Measurements from ENCODE around the gene FSHR. TPM values are rescaled to one million over a fixed set of nuclear protein-coding genes. Genes with fewer than 3 reads are reported as not detected.

The FSHR gene, protein sequence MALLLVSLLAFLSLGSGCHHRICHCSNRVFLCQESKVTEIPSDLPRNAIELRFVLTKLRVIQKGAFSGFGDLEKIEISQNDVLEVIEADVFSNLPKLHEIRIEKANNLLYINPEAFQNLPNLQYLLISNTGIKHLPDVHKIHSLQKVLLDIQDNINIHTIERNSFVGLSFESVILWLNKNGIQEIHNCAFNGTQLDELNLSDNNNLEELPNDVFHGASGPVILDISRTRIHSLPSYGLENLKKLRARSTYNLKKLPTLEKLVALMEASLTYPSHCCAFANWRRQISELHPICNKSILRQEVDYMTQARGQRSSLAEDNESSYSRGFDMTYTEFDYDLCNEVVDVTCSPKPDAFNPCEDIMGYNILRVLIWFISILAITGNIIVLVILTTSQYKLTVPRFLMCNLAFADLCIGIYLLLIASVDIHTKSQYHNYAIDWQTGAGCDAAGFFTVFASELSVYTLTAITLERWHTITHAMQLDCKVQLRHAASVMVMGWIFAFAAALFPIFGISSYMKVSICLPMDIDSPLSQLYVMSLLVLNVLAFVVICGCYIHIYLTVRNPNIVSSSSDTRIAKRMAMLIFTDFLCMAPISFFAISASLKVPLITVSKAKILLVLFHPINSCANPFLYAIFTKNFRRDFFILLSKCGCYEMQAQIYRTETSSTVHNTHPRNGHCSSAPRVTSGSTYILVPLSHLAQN
- total RNA-seq (2014; rRNA removed; shearing (Covaris generic)), result not detected in 2 replicates
- not detected in 2 replicates for polyA plus RNA-seq (2016; fragmentation: Nextera tagmentation; extraction: Ambion mirVana)

DNA sequence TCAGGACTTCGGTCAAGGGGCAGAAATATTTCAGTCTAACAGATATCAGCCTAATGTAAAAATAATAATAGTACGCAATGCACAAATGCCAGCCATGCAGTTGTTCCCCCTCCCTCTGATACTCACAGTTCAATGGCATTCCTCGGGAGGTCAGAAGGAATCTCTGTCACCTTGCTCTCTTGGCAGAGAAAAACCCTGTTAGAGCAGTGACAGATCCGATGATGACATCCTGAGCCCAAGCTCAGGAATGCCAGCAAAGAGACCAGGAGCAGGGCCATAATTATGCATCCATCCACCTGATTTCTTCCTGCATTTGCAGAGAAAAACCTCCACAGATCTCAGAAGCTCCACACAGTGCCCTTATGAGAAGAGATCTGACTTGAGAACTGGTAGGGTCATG lies at the start of gene FSHR:
TSS of gene FSHR (minus strand) at position 376 of the 400 bp plus-strand sequence. CDS start at position 278, 98 bp downstream.
- in situ Hi-C loops (cut with MboI), result no loop called here
- Histone ChIP-seq H3K9me3 (ENCODE audit: low read depth) (no peaks in the 10 kb centered on the region), H3K9ac (no peak within 1 kb of the TSS), H3K36me3 (ENCODE audit: low read depth) (no peaks in the 10 kb centered on the region), H3K27ac (no peak within 1 kb of the TSS), H3K27me3 (replicated peaks; ENCODE audit: insufficient read depth) (no peaks in the 10 kb centered on the region), H3K9me2 (ENCODE audit: insufficient read depth) (no peaks in the 10 kb centered on the region), H3K4me2 (ENCODE audit: unreplicated experiment) (no peak within 1 kb of the TSS), H3K79me2 (ENCODE audit: insufficient read depth) (no peaks in the 10 kb centered on the region), H3K4me1 (ENCODE audit: insufficient read depth) (no peaks in the 10 kb centered on the region), H4K20me1 (ENCODE audit: insufficient read depth) (no peaks in the 10 kb centered on the region), H2AFZ (no peak within 1 kb of the TSS), H3K4me3 (no peak within 1 kb of the TSS), H3F3A (ENCODE audit: insufficient read depth) (no peaks in the 10 kb centered on the region)
- 19 to 31% methylated on average over 4 of the region's 4 CpGs for WGBS, 2 experiments (ENCODE audit: low coverage in 1 of 2, low lambda C conversion rate in 2 of 2, missing lambda C conversion rate in 2 of 2)
- DNase-seq, result no peak
- TF ChIP-seq EZH2phosphoT487 (IDR thresholded peaks at IDR 0.05; ENCODE audit: insufficient read depth, low read depth) (no peak), EZH2 (IDR thresholded peaks at IDR 0.05; ENCODE audit: insufficient read depth, poor library complexity, severe bottlenecking) (no peak)

DNA sequence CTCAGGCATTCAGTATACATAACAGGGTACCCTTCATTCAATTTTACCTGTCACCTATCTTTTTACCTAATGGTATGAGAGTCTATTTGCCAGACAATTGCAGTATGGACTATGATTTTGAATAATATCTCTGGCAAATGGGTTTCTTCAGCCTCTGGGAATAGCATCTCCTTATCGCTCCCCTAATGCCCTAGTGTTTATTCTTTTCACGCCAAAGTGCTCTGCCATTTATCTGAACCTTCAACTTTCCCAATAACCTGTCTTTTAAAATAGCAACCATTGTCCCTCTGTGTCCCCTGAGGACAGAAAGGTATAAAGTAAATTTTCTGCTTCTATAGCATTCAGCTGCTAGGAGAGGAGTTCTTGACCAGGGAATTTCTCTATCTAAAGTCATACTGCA lies 45.0 kb upstream of the FSHR start:
- Histone ChIP-seq H3K4me3 (no peak overlapping the region), H3K27me3 (replicated peaks; ENCODE audit: insufficient read depth) (no peaks in the 10 kb centered on the region), H3K27ac (no peak overlapping the region), H4K20me1 (ENCODE audit: insufficient read depth) (no peaks in the 10 kb centered on the region), H3K9me3 (ENCODE audit: low read depth) (no peaks in the 10 kb centered on the region), H3K36me3 (ENCODE audit: low read depth) (no peaks in the 10 kb centered on the region), H3K4me2 (ENCODE audit: unreplicated experiment) (no peak overlapping the region), H3K9ac (no peak overlapping the region), H3F3A (ENCODE audit: insufficient read depth) (no peaks in the 10 kb centered on the region), H3K4me1 (ENCODE audit: insufficient read depth) (no peaks in the 10 kb centered on the region), H2AFZ (no peak overlapping the region), H3K79me2 (ENCODE audit: insufficient read depth) (no peaks in the 10 kb centered on the region), H3K9me2 (ENCODE audit: insufficient read depth) (no peaks in the 10 kb centered on the region)
- WGBS, 2 experiments (ENCODE audit: low coverage in 1 of 2, low lambda C conversion rate in 2 of 2, missing lambda C conversion rate in 2 of 2), result 41 to 42% methylated on average over 2 of the region's 2 CpGs
- in situ Hi-C loops (cut with MboI), result no loop called here
- TF ChIP-seq EZH2phosphoT487 (IDR thresholded peaks at IDR 0.05; ENCODE audit: insufficient read depth, low read depth) (no peak), EZH2 (IDR thresholded peaks at IDR 0.05; ENCODE audit: insufficient read depth, poor library complexity, severe bottlenecking) (no peak)
- DNase-seq, result no peak

DNA sequence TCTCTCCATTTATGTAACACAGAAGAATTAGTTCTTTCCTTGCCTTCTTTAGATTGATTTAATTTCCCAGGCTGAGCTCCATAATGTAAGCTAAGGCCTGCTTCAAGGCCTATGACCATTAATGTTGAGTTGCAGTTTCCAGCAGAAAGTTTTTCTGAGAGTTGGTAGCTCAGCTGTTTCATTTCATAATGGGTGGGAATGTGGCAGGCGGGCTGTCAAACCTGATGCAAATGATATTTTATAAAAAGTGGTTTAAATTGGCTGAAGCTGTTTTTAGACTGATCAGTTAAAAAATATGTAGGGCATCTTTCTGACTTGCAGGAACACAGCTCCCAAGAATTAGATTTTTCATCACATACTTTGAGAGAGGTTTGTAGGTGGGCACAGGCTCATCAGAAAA lies 40.4 kb upstream of the FSHR start:
- WGBS, 2 experiments (ENCODE audit: low coverage in 1 of 2, low lambda C conversion rate in 2 of 2, missing lambda C conversion rate in 2 of 2), result 0 to 26% methylated on average over 1 of the region's 1 CpG
- in situ Hi-C loops (cut with MboI), result no loop called here
- no peaks in the 10 kb centered on the region for H3K9me2 ChIP-seq (ENCODE audit: insufficient read depth)
- H3K79me2 ChIP-seq (ENCODE audit: insufficient read depth), result no peaks in the 10 kb centered on the region
- H3K9ac ChIP-seq, result no peak overlapping the region
- no peaks in the 10 kb centered on the region for H3K36me3 ChIP-seq (ENCODE audit: low read depth)
- no peak overlapping the region for H3K27ac ChIP-seq
- no peaks in the 10 kb centered on the region for H3K9me3 ChIP-seq (ENCODE audit: low read depth)
- H3F3A ChIP-seq (ENCODE audit: insufficient read depth), result no peaks in the 10 kb centered on the region
- H3K4me3 ChIP-seq, result no peak overlapping the region
- H3K27me3 ChIP-seq (replicated peaks; ENCODE audit: insufficient read depth), result no peaks in the 10 kb centered on the region
- H3K4me1 ChIP-seq (ENCODE audit: insufficient read depth), result no peaks in the 10 kb centered on the region
- no peak for TF ChIP-seq EZH2 (IDR thresholded peaks at IDR 0.05; ENCODE audit: insufficient read depth, poor library complexity, severe bottlenecking)
- H2AFZ ChIP-seq, result no peak overlapping the region
- no peak for DNase-seq
- no peaks in the 10 kb centered on the region for H4K20me1 ChIP-seq (ENCODE audit: insufficient read depth)
- H3K4me2 ChIP-seq (ENCODE audit: unreplicated experiment), result no peak overlapping the region

DNA sequence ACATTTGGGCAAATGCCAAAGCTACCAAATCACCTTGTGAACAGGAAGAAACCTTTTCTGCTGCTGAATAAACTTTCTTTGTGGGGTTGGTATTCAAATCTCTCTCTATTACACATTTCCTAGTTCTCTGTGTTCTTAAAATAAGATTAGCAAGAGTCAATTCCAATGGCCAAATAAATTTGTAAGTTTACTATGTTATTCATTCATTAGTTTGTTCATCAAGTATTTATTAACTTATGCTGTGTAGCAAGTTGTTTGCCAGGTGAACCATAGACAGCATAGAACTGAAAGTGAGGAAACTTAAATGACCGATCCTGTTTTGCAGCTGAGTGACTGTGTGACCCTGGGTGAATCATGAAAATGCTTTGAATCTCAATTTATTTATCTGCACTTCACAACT lies 37.7 kb upstream of the FSHR start:
- H3F3A ChIP-seq (ENCODE audit: insufficient read depth), result no peaks in the 10 kb centered on the region
- in situ Hi-C loops (cut with MboI), result no loop called here
- H4K20me1 ChIP-seq (ENCODE audit: insufficient read depth), result no peaks in the 10 kb centered on the region

More for the DNA sequence above, 37.7 kb upstream of the FSHR start:
- Histone ChIP-seq H3K9me3 (ENCODE audit: low read depth) (no peaks in the 10 kb centered on the region), H3K27me3 (replicated peaks; ENCODE audit: insufficient read depth) (no peaks in the 10 kb centered on the region), H3K9me2 (ENCODE audit: insufficient read depth) (no peaks in the 10 kb centered on the region), H2AFZ (no peak overlapping the region), H3K79me2 (ENCODE audit: insufficient read depth) (no peaks in the 10 kb centered on the region), H3K4me1 (ENCODE audit: insufficient read depth) (no peaks in the 10 kb centered on the region), H3K4me2 (ENCODE audit: unreplicated experiment) (no peak overlapping the region), H3K36me3 (ENCODE audit: low read depth) (no peaks in the 10 kb centered on the region), H3K27ac (no peak overlapping the region), H3K9ac (no peak overlapping the region), H3K4me3 (no peak overlapping the region)
- 29 to 55% methylated on average over 1 of the region's 1 CpG for WGBS, 2 experiments (ENCODE audit: low coverage in 1 of 2, low lambda C conversion rate in 2 of 2, missing lambda C conversion rate in 2 of 2)
- DNase-seq, result no peak
- TF ChIP-seq EZH2phosphoT487 (IDR thresholded peaks at IDR 0.05; ENCODE audit: insufficient read depth, low read depth), result no peak
- TF ChIP-seq EZH2 (IDR thresholded peaks at IDR 0.05; ENCODE audit: insufficient read depth, poor library complexity, severe bottlenecking), result no peak

Data from GM23248 (cell line).